ENCODE data around the gene CCSER2.
"Not testable (repeated sequence)": the region's sequence is repeated elsewhere in the genome, so short reads cannot be mapped to it uniquely, and the experiment has no call there.

The CCSER2 gene

GRCh38 chr10:84460520-84460919 lies 132.1 kb downstream of the CCSER2 start:
- DNase-seq, result no peak

GRCh38 chr10:84469470-84469869 lies 141.1 kb downstream of the CCSER2 start:
- DNase-seq, result no peak

- no peak for DNase-seq
Measured at GRCh38 chr10:84473136-84473535, 144.7 kb downstream of the CCSER2 start.

GRCh38 chr10:84477398-84478128 lies 149.2 kb downstream of the CCSER2 start:
- no peak for DNase-seq

GRCh38 chr10:84478151-84478550 lies 149.8 kb downstream of the CCSER2 start:
- peak in 1 of 4 experiments; percentile 4 for DNase-seq

DNA sequence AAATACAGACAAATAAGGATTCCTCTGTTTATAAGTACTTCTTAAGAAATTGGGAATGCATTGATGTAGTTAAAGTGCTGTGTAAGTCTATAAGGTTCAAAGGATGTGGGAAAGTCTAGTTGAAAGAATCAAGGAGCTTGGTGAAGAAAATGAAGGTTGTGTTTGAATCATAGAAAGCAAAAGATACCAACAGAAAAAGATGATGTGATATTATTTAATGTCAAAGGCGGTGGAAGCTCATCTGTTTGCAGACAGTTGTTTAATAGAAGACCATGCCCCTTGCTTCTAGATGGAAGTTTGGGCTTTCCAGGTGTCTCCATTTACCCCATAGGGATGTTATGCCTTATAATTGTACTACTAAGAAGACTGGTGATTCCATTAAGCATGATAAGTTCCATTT lies 150.3 kb downstream of the CCSER2 start:
- DNase-seq, result no peak

GRCh38 chr10:84484541-84484940 lies 156.2 kb downstream of the CCSER2 start:
- DNase-seq, result no peak

GRCh38 chr10:84493361-84493760 lies 165.0 kb downstream of the CCSER2 start:
- DNase-seq, result peak in 2 of 4 experiments; percentile 3 to 20

- DNase-seq, result no peak
Measured at GRCh38 chr10:84493951-84494848, 165.8 kb downstream of the CCSER2 start.

GRCh38 chr10:84494849-84495180 lies 166.4 kb downstream of the CCSER2 start:
- peak in 1 of 4 experiments; percentile 12 for DNase-seq

GRCh38 chr10:84497978-84498377 lies 169.6 kb downstream of the CCSER2 start:
- DNase-seq, result no peak

GRCh38 chr10:84499039-84499438 lies 170.7 kb downstream of the CCSER2 start:
- DNase-seq, result not testable (repeated sequence)

DNA sequence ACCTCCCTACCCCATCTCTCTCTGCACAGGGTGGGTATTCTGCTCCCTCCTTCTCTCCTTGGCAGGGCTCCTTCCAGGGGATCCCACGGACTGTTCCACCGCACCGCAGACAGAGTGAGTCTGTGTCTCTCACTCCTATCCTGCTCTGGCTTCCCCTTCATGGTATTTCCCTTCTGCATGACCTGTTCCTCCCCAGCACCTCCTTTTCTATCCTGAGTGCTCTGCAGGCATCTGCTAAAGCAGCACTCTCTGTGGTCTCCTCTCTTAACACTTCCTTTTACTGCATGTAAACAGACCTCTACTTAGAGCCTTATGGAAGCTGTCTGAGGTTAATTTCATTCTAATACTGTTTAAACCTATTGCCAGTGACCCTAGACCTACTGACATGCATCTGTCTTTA lies 171.5 kb downstream of the CCSER2 start:
- DNase-seq, result peak; percentile 4 to 13 (median 10)

GRCh38 chr10:84510121-84510520 lies 181.7 kb downstream of the CCSER2 start:
- DNase-seq, result no peak

DNA sequence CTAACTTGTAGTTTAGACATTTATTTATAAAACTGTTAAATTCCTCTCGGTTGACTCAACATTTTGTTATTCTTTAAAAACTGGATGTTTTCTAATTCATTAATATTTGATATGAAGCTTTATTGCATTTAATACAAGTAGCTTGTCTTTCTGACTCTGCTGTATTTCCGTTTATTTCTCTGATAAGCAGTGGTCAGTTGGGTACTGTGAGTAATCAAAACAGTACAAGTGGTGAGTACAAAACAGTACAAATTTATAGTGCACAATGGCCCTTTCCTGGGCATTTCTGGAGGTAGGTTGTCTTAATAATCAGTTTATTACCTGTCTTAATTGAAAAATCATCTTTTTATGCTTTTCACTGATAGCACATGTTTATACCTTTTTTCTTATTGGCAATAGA lies 182.7 kb downstream of the CCSER2 start:
- no peak for DNase-seq

DNA sequence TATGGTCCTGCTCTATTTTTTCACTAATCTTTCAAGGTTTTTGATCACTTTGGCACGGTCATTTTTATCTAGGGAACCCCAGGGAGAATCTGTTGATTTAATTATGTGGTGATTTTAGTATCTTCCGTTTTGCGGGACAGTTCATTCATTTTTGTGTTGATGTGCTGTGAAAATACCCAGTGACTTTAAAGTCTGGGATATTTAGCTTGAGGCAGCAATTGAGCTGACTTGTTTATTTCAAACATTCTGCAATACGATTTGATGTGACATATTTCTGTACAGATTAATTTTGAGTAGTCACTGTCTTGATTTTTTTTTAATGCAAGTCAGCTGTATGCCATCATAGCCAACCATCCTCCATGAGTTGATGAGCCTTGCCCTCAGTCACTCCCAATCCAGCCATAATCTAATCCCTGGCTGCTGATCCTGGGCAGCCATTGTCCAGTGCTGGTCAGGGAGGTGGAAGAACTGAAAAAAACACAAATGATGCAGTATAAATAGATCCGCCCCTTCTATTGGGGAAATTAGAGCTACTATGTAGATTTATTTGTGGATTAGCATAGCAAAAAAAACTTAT lies 183.4 kb downstream of the CCSER2 start:
- DNase-seq, result no peak

DNA sequence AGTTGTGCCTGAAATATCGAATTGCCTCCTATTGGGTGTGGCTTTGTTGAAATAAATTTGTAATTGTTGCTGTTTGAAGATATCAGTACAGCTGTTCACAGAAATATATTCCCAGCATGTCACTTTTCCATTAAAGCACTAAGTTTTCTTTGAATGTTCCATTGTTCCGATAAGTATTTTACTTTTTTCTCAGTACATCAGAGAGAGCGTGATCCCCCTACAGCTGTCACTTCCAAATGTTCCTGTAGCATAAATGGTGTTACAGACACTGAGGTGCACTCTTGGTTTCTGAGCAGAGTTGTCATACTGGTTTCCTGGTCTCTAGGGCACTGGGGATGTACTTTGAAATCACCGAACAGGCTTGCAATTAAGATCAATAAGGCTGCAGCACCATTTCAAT lies 189.2 kb downstream of the CCSER2 start:
- DNase-seq, result no peak

DNA sequence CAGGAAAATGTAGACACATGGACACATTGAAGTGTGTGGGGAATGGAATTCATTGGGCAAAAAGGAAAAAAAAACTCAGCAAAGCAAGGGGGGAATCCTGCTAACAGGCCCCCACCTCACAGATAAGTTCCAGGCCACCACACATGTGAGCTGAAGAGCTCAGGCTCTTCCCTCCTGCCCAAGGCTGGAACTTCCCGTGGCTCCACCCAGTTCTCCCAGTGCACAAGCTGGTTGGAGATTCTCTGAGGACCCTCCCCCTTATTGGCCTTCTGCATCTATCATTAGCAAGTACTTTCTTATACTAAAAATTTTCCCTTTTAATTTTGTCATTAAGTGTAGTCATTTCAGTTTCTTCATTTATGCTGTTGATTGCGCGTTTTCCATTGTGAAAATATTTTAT lies 190.8 kb downstream of the CCSER2 start:
- no peak for DNase-seq

DNA sequence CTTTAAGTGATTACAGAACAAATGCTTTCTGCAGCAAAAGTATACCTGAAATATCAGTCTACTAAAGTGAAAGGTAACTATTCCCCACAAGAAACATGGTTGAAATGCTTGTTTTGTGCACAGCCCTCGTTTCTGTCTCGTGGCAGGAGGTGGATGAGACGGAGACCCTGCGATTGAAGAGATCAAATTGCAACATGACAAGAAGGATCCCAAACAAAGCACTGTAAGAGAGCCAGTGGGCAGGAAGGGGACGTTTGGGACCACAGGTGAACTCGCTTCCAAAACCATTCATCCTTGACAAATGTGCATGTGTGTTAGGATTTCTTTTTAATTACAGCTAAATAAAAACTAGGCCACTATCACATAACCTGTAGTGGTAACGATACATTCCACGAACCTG lies 192.6 kb downstream of the CCSER2 start:
- no peak for DNase-seq

- DNase-seq, result no peak
Measured at GRCh38 chr10:84521468-84521867, 193.1 kb downstream of the CCSER2 start.

DNA sequence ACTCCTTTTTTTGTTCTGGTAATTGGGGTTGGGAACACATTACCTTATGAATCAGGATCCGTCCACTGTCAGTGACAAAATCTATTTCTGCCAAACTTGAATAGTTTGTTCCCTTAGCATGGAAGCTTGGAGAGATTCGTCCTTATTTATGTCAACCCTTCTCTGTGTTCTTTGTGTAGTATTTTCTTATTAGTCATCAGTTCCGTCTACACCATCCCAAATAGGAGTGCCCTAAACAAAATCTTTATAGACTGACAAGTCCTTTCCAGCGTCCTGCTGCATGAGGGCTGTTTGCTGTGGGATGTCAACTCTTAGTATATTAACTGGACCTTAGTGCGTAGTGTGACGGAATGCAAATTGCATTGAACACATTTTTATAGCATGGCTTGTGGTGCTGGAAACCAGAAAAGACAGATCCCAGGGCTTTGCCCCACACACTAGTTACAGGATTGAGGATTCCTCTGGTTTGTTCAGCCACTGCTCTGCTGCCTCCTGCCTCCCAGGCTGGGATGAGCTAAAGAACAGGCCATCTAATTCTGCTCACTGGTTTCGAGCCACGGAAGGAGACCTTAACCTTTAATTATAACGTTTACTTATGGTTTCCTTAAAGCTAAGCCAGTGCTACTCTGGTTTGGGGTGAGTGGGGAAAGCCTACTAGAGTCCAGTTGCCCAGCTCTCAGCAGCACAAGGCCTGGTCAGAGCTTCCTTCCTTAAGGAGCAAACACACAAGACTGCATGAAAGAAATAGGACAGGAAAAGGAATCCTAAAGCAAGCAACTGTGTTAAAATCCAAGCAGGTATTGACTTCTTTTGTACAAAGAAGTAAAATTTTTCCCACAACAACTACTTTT lies 194.4 kb downstream of the CCSER2 start:
- DNase-seq, result no peak

DNA sequence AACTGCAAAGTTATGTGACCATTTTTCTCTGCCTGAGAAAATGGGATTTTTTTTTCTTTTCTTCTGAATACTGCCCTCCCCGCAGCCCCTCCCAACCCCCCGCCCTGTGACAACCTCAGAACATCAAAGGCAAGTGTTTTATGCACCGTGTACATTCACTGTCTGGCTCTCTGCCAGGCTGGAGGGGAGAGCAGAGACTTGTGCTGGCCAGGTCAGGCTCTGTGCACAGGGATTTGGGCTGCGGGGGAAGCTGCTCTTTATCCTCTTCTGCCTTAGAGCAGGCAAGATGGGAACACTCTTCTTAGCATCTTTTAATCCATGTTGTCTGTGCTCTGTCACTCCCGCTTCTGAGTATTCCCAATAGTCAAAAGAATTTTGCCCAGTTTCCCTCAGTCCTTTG lies 195.1 kb downstream of the CCSER2 start:
- no peak for DNase-seq

GRCh38 chr10:84524435-84524834 lies 196.0 kb downstream of the CCSER2 start:
- DNase-seq, result no peak

Data from suppressor macrophage (primary cell).